GM18498 (cell line): Measurements from ENCODE around the gene CYFIP2.

Experiments used
- ATAC-seq: cut with Tn5 transposase; IDR thresholded peaks from one replicate; pipeline ENCODE4 v1.9.1; 2021; ENCODE audit warnings: mild to moderate bottlenecking, moderate library complexity; ENCODE audit not compliant: unreplicated experiment

Gene CYFIP2

DNA sequence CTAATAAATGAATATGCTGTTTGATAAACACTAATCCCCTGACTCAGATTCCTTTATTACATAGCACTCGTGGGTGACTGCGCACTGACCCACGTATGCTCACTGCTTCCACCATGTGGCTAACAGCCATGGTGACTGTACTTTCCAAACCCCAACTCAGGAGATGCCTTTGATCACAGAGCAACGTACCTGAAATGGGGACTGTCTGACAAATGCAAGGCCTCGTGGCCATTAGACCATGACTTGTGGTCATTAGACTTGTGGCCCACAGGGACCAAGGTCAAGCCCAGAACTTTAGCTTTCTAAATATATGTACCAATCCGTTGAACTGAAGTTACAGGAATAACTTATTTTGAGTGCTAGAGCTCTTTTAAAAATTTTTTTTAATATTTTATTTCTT is 46.6 kb downstream of the CYFIP2 start:
- ATAC-seq, result peak; percentile 91

DNA sequence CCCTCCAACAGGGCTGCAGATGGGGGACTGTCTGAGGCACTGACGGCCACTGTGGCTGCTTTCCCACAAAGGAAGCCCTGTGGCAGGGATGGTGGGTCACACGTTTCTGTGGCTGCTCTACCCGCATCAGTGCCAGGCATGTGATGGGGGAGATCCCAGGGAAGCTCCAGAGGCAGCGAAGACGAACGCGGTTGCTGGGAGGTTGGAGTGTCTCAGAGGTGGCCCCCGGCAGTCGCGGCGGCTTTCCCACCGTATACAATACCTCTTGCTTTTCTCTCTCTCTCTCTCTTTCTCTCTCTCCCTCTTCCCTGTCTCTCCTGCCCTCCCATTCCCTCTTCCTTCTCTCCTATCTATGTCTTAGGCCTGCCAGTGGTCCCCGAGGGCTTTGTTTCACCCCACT is 56.7 kb downstream of the CYFIP2 start:
- no peak for ATAC-seq

DNA sequence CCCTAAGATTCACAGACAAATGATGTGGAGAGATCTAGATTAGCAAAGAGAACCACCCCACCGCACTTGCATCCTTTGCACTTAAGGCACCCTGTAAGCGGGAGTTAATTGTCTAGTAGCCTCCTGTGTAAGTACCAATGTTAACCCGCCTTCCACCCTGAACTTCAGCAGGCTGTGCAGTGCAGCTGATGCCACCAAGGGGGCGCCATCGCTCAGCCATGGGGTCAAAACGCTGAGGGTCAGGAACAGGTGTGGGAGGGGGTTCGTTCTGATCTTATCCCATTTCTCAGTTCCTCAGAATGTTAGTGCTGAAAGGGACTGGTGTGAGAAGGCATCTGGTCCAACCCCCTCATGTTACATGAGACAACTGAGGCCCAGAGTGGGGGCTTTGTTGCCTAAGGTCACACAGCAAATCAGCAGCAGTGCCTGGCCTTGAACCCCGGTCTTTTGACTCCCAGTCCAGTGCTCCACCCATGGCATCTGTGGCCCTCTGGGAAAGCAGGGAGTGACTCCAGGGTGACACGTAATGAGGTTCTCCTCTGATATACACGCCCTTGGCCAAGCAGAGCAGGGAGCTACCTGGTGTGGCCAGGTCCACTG is 57.3 kb downstream of the CYFIP2 start:
- ATAC-seq, result no peak

DNA sequence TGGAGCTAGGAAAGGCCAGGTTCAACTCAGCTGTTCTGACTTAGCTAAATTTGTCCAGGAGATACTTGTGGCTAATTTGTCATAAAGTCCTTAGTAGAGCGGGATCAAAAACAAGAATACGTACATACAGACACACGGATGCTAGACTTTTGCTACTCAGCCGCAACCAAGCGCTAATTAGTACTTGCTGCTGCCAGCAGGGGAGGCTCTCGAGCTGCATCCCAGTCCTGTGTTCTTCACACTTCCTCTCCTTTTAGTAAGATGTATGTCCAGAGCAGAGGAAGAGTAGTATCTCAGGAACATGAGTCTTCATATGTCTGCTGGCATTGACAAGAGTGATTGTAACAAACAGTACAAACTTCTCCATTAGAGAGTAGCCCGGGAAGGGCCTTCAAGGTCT is 58.3 kb downstream of the CYFIP2 start:
- no peak for ATAC-seq

DNA sequence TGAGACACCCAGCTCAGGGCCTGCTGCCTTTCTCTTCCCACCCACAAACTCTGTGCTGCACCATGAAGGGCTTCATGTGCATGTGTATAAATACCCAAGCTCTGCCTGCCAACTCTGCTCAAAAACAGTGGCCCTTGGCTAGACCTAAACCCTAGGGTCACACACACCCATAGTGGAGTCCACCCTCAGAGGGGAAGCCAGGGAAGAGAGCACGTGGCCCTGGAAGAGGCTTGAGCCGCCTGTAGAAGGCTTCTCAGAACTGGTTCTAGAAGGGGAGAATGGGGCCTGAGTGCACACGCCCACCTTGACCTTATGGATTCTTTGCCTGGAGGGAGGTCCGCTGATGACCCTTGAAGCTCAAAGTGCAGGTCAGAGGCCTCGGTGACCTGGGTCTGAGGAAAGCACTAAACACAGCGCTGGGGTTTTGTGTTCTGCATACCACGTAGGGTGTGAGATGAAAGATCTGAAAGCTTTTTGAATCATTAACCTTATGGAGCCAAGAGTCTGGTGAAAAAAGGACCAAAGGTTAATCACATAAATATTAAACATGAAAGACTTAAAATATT is 60.6 kb downstream of the CYFIP2 start:
- no peak for ATAC-seq

DNA sequence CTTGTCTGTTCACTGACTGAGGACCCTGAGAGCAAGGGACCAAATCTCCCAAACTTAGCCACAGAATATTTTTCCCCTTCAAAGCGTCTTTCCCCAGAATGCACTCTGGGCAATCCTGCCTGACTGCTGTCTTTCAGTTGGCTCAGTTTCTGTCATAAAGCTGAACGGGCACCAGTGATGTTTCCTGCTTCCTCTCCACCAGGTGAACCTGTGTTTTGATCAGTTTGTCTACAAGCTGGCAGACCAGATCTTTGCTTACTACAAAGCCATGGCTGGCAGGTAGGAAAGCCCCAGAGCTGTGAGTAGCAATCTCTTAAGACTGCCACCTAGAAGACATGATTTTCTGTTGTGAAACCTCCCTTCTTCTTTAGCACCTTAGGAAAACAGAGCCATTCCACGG is 61.8 kb downstream of the CYFIP2 start:
- ATAC-seq, result no peak

DNA sequence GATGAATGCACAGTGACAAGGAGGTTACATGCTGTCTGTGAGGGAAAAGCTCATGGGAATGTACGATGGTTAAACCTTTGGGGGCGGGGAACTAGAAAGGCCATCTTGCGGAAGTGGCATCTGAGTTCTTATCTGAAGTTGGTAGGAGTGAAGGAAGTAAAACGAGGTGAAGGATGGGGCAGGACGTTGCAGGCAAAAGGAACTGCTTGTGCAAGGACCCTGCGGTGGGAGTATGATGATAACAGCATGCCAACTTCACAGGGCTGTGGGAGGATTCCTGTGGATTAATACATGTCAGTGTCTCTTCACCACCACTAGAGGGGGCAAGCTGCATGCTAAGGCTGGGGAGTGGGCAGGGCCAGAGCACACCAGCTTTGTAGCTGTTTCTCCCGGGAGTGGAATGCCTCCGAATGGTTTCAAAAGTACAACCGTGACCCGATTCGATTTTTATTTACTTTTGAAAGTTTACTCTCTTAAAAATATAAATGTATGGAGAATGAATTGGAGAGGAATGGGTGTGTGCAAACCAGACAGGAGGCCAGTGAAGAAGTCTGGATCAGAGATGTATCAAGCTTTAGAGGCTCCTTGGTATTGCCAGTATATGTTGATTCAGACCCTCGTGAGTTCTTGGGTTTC is 62.5 kb downstream of the CYFIP2 start:
- peak; percentile 96 for ATAC-seq

DNA sequence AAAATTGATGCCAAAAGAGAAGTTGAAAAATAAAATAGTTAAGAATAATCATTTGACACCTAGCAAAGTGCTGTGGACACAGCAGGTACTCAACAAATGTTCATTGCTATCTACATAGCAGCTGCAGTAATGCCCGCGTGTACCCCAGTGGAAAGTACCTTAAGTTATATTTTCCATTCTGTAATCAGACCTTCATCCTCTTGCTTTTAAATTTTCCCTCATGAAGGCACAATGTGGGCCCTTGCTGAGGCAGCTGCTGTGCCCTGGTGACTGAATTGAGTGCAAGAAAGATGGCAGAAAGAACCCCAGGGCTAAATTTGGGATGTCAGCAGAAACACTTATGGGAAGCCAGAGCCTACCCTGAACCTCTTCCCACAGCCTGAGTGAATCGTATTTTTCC is 65.9 kb downstream of the CYFIP2 start:
- no peak for ATAC-seq

DNA sequence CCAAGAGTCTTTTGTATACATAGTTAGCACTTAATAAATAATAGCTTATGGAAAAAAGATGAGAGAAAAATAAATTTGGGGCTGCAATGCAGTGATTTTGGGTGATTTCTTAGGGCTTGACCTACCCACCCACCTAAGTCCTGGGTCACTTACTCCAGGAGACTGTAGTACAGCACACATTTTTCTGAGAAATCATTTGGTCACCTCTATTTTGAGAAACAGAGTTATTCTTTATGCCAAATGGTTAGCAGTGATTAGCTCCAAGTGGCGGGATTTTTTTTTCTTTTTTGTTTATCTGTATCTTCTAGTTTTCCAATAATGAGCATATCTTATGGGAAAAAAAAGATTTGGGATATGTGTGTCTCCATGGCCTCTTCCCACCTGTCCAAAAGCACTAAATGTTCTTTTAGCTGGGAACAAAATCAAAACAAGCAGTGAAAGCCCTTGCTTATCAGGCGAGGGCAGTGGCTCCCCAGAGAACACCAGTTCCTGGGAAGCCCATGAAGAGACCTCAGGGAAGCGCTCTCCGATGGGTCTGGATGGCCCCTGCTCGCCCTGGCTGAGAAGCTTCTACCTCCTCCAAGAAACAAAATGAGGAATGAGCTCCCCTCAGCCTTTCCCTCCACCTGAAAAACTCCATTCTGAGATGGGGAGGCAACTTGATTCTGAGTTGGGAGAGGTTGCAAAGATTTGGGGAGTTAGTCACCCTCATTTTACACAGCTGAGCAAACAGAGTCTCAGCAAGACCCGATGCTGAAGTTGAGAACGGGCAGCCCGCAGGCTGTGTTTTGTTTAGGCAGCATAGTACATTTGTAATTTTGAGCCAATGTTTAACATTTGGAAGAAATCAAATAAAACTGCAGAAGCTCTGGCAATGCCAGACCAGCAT is 69.9 kb downstream of the CYFIP2 start:
- ATAC-seq, result no peak

DNA sequence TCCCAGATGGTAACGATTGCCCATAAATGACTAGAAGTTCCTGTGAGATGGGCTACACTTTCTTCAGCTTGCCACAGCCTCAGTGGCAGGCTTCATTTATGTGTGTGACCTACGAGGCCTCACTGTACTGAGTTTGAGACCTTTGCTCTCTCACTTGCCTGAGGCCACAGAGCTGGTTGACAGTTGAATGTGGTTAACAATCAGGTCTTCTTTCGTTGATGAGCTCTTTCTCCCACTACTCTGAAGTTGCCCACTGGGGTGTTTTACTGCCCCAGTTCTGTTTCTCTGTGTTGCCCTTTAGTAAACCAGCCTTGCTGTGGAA is 70.5 kb downstream of the CYFIP2 start:
- ATAC-seq, result no peak

DNA sequence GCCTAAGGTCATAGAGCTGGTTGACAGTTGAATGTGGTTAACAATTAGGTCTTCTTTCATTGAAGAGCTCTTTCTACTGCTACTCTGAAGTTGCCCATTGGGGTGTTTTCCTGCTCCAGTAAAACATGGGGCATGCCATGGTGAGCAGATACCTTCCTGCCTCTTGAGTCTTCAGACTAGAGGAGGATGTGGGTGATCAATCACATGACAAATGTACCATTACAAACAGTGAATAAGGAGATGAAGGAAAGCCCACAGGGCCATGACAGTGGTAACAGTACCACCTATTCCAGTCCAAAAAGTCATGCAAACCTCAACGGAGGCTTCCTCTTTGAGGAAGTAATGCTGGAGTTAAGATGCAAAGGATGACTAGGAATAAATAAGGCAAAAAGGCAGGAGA is 73.5 kb downstream of the CYFIP2 start:
- ATAC-seq, result no peak

DNA sequence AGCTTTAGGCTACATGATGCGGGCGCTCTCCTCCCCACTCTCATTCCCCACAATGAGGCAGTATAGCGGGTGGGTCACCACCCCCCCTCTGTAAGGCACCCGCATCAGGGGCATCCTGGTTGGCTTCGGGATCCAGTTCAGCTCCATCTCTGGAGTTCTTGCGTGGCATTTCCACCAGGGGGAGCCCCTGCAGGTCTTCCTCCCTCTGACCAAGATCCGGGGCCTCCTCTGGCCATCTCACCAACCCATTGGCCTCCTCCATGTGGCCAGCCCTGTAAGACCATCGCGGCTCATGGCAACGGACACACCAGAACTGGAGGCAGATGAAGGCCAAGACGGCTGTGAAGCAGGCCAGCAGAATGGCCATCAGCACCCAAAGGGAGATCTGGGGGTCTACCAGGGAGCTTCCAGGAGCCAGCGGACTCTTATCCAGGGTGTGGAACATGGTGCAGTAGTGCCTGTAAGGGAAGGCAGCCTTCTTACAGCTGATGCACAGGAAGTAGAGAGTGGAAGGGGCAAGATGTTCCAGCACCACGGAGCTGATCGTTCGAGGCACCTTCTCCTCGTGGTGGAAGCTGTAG is 77.0 kb downstream of the CYFIP2 start:
- no peak for ATAC-seq

DNA sequence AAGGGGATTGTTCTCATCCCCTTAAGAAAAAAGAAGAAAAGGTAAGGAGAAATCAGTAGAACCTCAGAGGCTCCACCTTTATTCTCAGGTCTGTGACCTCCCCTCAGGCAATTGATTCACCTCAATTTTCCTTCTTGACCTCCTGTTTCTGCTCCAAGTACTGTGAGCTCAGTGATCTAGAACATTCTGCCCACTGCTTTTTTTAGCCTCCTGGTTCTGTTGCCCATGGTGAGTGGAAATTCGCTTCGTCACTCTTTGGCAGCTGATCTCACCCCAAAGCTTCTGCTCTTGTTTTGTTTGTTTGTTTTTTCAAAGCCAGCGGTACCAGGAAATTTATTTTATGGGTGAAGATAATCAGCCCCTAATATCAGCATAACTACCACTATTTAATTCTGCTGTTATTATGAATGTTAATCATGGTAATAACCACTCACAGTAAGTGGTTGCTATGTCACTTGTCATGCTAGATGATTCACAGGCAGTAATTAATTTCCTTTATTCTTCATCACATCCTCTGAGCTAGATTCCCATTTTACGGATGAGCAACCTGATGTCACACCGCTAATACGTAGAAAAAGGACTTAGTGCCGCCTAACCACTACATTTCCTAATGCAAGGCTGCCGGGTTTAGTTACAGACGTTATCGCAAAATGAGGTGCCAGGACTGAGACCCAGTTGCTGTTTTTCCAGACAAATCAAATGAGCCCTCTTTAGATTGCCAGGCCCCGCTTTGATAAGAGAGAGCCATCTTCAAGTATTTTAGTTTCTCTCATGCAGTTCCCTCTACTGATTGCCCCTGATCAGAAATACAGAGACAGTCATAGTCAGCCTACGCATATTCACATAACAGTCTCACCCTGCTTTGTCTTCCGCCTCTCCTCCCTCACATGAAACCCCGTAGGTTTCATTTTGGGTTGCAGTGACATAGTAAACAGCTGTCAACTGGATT is 78.2 kb downstream of the CYFIP2 start:
- ATAC-seq, result no peak

DNA sequence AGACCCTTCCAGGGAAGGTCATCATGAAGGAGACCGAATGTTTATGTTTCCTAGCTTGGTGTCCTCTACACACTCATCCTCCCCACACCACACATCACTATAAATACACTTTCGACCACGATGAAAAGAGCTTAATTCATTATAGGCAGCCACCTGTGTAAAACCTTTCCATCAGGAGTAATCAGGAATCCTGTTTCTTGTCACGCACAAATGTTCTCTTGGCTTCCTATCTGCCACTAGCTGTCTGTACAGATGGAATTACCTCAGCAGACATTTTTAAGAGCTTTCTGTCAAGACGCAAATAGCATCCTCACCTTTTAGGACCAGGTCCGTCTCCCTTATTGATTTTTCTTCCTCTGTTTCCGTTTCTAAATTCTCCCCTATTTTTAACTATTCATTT is 79.1 kb downstream of the CYFIP2 start:
- ATAC-seq, result no peak

DNA sequence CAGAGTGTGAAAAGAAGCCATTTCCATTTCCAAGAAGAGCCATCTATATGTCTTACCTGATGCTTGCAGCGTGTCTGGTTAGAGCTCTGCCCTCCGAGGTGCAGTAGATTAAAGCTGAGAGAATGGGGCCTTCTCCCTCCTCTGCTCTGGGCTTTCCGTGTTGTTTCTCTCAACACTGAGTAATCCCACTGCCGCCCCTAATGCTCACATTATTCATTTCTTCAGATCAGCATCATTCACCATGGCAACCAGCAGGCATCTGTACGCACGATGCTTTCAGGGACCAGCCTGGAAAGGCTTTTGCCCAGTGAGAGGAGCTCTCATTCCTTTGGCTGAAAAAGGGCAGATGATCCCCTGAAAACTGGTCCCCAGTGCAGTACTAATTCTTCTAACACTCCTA is 79.6 kb downstream of the CYFIP2 start:
- ATAC-seq, result no peak

DNA sequence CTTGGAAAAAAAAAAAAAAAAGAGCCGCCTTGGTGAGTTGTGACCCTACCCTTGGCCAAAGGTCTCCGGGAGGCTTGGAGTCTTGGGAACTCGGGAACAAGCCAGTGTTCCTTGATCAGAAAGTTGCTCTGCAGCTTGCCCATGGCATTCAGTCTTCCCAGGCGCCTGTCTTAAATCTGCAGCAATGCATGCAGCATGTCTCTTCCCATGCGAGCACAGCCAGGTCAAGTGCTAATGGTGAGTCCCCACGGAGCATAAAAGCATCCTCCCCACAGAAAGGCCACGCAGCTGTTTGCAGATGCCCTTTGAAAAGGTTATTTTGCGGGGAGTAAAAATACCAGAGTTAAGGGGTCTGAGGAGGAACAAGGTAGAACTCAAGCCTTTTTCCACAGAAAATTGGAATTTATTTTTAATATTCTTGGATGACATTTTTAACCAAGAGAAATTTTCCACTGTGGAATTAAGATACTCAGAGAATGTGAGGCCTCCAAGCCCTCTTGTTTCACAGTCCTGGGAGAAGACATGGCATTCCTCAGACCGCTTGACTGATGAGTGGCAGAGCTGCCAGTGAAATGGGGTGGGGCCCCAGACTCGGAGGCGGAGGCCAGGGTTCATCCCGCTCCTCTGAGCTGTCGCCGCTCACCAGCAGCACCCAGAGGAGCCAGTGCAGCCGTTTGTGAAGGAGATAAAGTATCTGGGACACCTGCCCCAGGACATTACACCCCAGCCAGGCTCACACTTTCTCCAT is 81.6 kb downstream of the CYFIP2 start:
- ATAC-seq, result no peak

DNA sequence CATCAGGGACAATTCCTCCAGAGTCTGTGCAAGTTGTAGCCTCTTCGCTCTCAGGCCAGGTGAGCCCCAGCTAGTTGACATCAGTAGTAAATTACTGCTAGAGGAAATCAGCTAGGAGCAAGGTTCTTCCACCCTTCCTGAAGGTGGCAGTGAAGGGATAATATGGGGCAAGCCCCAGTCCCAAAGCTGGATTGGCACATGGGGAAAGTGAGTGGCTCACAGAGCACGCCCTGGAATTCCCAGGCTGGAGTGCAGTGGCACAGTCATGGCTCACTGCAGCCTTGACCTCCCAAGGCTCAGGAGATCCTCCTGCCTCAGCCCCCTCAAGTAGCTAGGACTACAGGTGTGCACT is 82.1 kb downstream of the CYFIP2 start:
- no peak for ATAC-seq

DNA sequence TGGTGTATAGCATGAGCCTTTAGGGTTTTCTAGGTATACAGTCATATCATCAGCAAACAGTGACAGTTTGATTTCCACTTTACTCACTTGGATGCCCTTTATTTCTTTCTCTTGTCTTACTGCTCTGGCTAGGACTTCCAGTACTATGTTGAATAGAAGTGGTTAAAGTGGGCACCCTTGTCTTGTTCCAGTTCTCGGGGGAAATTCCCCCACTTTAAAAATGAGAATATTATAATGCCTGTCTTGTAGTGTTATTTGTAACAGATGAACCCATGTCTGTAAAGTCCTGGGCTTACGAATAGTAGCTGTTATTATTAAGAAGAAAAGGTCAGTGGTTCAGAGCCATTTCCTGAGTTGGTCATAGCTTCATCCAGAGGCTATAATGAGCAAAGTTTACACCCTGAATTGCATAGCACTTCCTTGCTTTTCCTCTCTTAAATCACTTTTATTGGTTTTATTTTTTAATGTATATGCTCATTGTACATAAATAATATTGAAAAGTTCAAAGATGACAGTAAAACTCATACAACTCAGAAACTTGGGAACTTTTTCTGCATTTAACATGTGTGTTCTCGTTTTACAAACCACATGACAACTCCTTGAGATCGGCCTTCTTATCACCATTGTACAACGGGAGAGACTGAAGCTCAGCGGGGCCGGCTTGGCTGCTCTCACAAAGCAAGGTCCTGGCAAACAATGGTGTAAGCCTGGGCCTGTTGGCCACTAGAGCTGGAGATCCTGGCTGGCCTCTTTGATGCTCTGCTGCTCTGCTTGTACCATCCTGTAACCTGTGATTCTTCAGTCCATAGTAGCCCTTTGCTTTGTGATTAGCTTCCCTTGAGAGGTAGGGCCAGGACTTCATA is 85.2 kb downstream of the CYFIP2 start:
- ATAC-seq, result no peak

DNA sequence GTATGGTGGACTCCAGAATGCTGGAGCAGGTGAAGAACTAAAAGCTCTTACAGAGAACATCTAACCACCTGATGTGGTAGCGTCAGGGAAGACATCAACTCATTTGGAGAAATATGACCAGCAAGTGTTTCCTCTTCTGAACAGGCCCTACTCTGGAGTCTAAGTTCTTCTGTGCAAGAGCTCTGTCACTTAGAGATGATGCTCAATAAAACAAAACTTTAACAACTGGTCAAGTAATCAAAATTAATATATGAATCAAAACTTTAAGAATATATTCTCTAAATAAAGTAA is 85.8 kb downstream of the CYFIP2 start:
- no peak for ATAC-seq
